ENCODE results near the gene GATA3.

GATA3 gene

DNA sequence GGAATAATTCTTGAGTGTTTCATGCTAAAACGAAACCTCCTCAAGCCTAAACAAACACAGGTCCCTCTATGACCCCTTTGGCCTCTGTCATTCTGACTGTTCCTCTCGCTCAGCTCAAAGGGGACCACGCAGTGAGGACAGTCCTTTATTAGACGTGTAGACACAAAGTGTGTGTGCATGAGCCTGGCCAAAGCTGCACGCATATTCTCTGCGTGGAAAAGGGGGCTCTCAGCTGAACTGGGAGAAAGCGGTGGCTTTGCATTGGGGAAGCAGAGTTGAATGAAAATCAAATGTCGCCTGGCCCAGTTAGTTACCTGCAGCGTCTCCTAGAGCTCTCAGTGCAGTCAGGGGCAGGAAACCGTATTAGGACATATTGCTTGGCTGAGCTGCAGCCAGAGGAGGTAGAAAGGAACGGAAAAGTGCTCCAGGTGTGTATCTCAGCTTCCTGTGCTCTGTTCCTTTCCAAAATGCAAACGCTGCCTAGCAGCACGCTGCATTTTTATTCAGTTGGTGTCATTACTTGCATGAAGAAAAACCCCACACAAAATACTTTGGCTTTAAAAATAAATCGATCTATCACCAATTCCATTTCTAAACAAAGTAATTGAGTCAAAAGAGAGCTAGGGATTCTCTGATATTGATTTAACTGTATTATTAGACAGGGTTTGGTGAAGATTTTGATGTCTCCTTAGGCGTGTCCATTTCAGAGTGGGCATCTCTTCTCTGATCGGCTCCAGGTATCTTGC lies 4.9 kb downstream of the GATA3 start:
- TF ChIP-seq, protein P1, sequence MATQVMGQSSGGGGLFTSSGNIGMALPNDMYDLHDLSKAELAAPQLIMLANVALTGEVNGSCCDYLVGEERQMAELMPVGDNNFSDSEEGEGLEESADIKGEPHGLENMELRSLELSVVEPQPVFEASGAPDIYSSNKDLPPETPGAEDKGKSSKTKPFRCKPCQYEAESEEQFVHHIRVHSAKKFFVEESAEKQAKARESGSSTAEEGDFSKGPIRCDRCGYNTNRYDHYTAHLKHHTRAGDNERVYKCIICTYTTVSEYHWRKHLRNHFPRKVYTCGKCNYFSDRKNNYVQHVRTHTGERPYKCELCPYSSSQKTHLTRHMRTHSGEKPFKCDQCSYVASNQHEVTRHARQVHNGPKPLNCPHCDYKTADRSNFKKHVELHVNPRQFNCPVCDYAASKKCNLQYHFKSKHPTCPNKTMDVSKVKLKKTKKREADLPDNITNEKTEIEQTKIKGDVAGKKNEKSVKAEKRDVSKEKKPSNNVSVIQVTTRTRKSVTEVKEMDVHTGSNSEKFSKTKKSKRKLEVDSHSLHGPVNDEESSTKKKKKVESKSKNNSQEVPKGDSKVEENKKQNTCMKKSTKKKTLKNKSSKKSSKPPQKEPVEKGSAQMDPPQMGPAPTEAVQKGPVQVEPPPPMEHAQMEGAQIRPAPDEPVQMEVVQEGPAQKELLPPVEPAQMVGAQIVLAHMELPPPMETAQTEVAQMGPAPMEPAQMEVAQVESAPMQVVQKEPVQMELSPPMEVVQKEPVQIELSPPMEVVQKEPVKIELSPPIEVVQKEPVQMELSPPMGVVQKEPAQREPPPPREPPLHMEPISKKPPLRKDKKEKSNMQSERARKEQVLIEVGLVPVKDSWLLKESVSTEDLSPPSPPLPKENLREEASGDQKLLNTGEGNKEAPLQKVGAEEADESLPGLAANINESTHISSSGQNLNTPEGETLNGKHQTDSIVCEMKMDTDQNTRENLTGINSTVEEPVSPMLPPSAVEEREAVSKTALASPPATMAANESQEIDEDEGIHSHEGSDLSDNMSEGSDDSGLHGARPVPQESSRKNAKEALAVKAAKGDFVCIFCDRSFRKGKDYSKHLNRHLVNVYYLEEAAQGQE (IDR thresholded peaks at IDR 0.05; ENCODE audit: insufficient replicate concordance, low read depth): no peak
- TF ChIP-seq SPI1 (IDR thresholded peaks at IDR 0.05; ENCODE audit: borderline replicate concordance, low read depth): no peak
- TF ChIP-seq, protein P2, sequence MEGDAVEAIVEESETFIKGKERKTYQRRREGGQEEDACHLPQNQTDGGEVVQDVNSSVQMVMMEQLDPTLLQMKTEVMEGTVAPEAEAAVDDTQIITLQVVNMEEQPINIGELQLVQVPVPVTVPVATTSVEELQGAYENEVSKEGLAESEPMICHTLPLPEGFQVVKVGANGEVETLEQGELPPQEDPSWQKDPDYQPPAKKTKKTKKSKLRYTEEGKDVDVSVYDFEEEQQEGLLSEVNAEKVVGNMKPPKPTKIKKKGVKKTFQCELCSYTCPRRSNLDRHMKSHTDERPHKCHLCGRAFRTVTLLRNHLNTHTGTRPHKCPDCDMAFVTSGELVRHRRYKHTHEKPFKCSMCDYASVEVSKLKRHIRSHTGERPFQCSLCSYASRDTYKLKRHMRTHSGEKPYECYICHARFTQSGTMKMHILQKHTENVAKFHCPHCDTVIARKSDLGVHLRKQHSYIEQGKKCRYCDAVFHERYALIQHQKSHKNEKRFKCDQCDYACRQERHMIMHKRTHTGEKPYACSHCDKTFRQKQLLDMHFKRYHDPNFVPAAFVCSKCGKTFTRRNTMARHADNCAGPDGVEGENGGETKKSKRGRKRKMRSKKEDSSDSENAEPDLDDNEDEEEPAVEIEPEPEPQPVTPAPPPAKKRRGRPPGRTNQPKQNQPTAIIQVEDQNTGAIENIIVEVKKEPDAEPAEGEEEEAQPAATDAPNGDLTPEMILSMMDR (IDR thresholded peaks at IDR 0.05; ENCODE audit: insufficient read depth, low read length): no peak
- TF ChIP-seq POLR2AphosphoS5 (IDR thresholded peaks at IDR 0.05; ENCODE audit: low read depth): no peak
- no peak for TF ChIP-seq GABPA (IDR thresholded peaks at IDR 0.05; ENCODE audit: low read depth)
- Histone ChIP-seq H3K4me3 (replicated peaks; ENCODE audit: insufficient read depth, low read length) (no peak overlapping the region), H3K27me3 (ENCODE audit: insufficient read depth, poor library complexity, severe bottlenecking) (peaks cover 8% of the 10 kb centered on the region), H3K27ac (replicated peaks) (no peak overlapping the region)
- no peak for DNase-seq (ENCODE audit: low read depth in 1 of 2, low spot score in 1 of 2)

DNA sequence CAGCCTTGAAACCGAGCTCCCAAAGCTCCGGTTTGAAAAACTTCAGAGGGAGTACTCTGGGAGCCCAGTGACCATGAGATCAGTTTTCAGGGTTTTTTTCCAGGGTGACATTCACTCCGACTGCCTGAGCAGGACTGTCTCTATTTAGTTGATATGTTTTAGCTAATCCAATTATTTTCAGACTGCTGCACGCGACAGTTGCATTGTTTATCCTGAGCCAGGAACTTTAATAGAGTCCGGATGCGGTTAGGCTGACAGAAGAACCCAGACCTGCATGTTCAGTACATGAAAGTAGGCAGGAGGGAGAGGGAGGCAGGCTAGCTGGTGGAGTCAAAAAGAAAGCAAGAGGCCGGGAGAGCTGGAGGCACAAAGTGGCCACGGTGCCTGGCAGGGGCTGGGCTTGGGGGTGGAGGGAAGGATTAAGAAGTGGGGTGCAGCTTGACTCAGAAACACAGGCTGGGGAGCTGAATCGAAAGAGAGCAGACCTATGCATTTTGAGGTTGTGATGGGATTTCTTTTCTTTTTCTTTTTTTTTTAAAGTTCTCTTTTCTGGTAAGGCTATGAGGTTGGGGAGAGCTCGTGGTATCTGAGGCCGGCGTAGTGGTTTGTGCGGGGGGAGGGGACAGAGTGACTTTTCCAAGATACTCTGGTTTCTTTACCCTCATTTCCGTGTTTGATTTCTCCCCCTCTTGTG lies 5.7 kb downstream of the GATA3 start:
- no peak overlapping the region for H3K4me3 ChIP-seq (replicated peaks; ENCODE audit: insufficient read depth, low read length)
- peak in 1 of 2 experiments; percentile 14 for DNase-seq (ENCODE audit: low read depth in 1 of 2, low spot score in 1 of 2)
- no peak overlapping the region for H3K27ac ChIP-seq (replicated peaks)

DNA sequence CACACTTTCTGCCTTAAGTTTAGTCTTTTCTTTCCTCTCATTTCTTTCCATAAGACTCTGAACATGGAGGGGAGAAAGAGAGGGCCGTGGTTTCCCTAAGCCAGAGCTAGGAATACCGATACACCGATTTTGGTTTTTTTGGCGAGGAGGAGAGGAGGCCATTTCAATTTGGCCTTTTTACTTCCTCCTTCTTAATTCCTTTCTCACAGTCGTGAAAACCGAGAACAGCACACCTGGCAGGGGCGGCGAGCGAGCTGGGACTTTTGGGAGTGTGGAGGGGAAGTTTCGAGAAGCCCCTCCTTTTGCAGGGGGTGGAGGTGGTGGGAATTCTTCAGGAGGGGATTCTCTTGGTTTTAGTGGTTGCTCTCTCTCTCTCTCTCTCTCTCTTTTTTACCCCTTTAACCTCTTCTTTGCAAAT lies 6.2 kb downstream of the GATA3 start:
- DNase-seq (ENCODE audit: low read depth in 1 of 2, low spot score in 1 of 2): no peak
- Histone ChIP-seq H3K27me3 (ENCODE audit: insufficient read depth, poor library complexity, severe bottlenecking) (peaks cover 1% of the 10 kb centered on the region), H3K4me3 (replicated peaks; ENCODE audit: insufficient read depth, low read length) (no peak overlapping the region), H3K27ac (replicated peaks) (no peak overlapping the region)
- TF ChIP-seq POLR2AphosphoS5 (IDR thresholded peaks at IDR 0.05; ENCODE audit: low read depth) (no peak), SPI1 (IDR thresholded peaks at IDR 0.05; ENCODE audit: borderline replicate concordance, low read depth) (no peak), GABPA (IDR thresholded peaks at IDR 0.05; ENCODE audit: low read depth) (no peak)
- TF ChIP-seq, protein P2 (IDR thresholded peaks at IDR 0.05; ENCODE audit: insufficient read depth, low read length): no peak
- TF ChIP-seq, protein P1 (IDR thresholded peaks at IDR 0.05; ENCODE audit: insufficient replicate concordance, low read depth): no peak

More for the DNA sequence above, 5.7 kb downstream of the GATA3 start:
- TF ChIP-seq GABPA (IDR thresholded peaks at IDR 0.05; ENCODE audit: low read depth) (no peak), SPI1 (IDR thresholded peaks at IDR 0.05; ENCODE audit: borderline replicate concordance, low read depth) (no peak)
- TF ChIP-seq, protein P2 (IDR thresholded peaks at IDR 0.05; ENCODE audit: insufficient read depth, low read length): no peak
- H3K27me3 ChIP-seq (ENCODE audit: insufficient read depth, poor library complexity, severe bottlenecking): peaks cover 7% of the 10 kb centered on the region

Measured in HL-60 (cell line).